Ascending aorta (tissue), 2 donors: ENCODE data around the gene BTK. TPM values are rescaled to one million over a fixed set of nuclear protein-coding genes. Genes with fewer than 3 reads are reported as not detected.

ENCODE experiments used
- DNase-seq, 2 donors: peaks; one replicate each; pipeline ENCODE4 v3.0.0-alpha.2; 2019; ENCODE audit warnings: low spot score in 2 of 2
- H3K27ac ChIP-seq, 2 donors: fragments of 200-600 bp; sonication (generic); one replicate each; pipeline ENCODE4 v1.5.1; 2016 to 2017; ENCODE audit warnings: mild to moderate bottlenecking in 1 of 2
- H3K27me3 ChIP-seq: fragments of 200-600 bp; sonication (generic); one replicate; pipeline ENCODE4 v1.5.1; 2017
- H3K36me3 ChIP-seq, 2 donors: fragments of 200-600 bp; sonication (generic); one replicate each; pipeline ENCODE4 v1.5.1; 2016
- H3K4me1 ChIP-seq, 2 donors: fragments of 200-600 bp; sonication (generic); one replicate each; pipeline ENCODE4 v1.5.1; 2016 to 2017; ENCODE audit warnings: mild to moderate bottlenecking in 1 of 2
- H3K4me3 ChIP-seq, 2 donors: fragments of 200-600 bp; sonication (generic); one replicate each; pipeline ENCODE4 v1.5.1; 2016 to 2017; ENCODE audit warnings: mild to moderate bottlenecking in 1 of 2
- H3K9me3 ChIP-seq, 2 donors: fragments of 200-600 bp; sonication (generic); one replicate each; pipeline ENCODE4 v1.5.1; 2016
- intact Hi-C: fragments of 100-400 bp; cut with DNase I; formaldehyde crosslinking; loops from one replicate; pipeline ENCODE4 v1.15.1; 2023
- total RNA-seq: library from RNA; depleted of rRNA; stranded (reverse); fragments of >200 nt; gene quantifications from one replicate; pipeline ENCODE4 v1.1.0, GENCODE V29; 2016
- TF ChIP-seq, protein P1 (sequence below), 3 experiments: fragments of 200-600 bp in 2 of 3; fragments of 450-650 bp in 1 of 3; sonication (generic) in 2 of 3; IDR thresholded peaks; one replicate each; pipeline ENCODE4 v1.5.1; 2016 to 2019; ENCODE audit warnings: antibody characterized with exemption in 3 of 3, mild to moderate bottlenecking in 1 of 3, moderate library complexity in 1 of 3

BTK gene
- total RNA-seq, 1 donor from 2014 or later = 0.64 TPM

DNA sequence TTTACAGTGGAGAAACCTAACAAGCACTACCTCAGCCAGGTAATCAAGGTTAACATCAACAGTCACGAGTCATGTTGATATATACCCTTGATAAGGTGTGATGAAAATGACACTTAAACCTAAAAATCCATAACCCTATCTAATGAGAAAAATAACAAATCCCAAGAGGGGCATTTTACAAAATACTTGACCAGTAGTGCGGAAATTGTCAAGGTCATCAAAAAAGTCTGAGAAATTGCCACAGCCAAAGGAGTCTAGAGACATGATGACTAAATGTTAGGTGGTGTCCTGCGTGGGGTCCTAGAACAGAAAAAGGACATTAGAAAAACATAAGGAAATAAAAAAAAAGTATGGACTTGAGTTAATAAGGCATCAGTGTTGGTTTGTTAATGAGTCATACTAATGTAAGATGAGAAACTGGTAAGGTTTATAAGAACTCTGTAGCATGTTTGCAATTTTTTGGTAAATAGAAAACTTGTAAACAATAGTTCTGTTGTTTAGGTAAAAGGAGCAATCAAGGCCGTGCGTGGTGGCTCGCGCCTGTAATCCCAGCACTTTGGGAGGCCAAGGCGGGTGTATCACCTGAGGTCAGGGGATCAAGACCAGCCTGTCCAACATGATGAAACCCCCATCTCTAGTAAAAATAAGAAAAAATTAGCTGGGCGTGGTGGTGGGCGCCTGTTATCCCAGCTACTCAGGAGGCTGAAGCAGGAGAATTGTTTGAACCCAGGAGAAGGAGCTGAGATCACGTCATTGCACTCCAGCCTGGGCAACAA lies 7.7 kb upstream of the BTK start:
- no peak overlapping the region for H3K4me3 ChIP-seq
- intact Hi-C loops = loop anchor here (5.0 kb wide), 1 partner anchor 539 kb away; the partner anchor contains the start of gene ZMAT1
- no peak for DNase-seq
- no peaks in the 10 kb centered on the region for H3K4me1 ChIP-seq
- TF ChIP-seq, protein P1, sequence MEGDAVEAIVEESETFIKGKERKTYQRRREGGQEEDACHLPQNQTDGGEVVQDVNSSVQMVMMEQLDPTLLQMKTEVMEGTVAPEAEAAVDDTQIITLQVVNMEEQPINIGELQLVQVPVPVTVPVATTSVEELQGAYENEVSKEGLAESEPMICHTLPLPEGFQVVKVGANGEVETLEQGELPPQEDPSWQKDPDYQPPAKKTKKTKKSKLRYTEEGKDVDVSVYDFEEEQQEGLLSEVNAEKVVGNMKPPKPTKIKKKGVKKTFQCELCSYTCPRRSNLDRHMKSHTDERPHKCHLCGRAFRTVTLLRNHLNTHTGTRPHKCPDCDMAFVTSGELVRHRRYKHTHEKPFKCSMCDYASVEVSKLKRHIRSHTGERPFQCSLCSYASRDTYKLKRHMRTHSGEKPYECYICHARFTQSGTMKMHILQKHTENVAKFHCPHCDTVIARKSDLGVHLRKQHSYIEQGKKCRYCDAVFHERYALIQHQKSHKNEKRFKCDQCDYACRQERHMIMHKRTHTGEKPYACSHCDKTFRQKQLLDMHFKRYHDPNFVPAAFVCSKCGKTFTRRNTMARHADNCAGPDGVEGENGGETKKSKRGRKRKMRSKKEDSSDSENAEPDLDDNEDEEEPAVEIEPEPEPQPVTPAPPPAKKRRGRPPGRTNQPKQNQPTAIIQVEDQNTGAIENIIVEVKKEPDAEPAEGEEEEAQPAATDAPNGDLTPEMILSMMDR (IDR thresholded peaks at IDR 0.05) = no peak
- no peak overlapping the region for H3K27ac ChIP-seq
- H3K9me3 ChIP-seq = no peaks in the 10 kb centered on the region
- H3K27me3 ChIP-seq = no peaks in the 10 kb centered on the region
- H3K36me3 ChIP-seq = peaks cover 0 to 3% of the 10 kb centered on the region in 2 donors

DNA sequence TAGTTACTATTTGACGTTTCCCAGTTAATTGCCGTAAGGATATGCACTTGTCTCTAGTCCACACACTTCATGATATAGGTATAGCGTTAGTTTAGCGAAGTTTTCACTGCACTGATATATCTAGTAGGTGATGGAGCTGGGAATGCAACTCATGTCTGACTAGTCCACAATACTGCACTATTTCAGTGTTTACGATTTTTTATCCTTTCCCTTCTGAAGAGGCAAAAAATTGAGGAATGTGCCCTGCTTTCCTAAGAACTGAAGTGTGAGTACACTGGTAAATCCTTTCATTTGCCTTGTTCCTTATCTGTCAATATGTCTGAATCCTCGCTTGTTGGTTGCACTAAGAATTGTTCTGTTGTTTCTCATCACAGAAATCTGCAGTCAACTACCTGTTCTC lies 5.8 kb upstream of the BTK start:
- peak overlapping the region; percentile 61 to 75 for H3K27ac ChIP-seq
- intact Hi-C loops = loop anchor here (2.0 to 5.0 kb wide), 2 partner anchors 43 to 540 kb away; partner anchors contain the start of genes TIMM8A and ZMAT1
- no peak for DNase-seq
- H3K36me3 ChIP-seq = peaks cover 0 to 3% of the 10 kb centered on the region in 2 donors
- no peaks in the 10 kb centered on the region for H3K4me1 ChIP-seq
- H3K27me3 ChIP-seq = no peaks in the 10 kb centered on the region
- TF ChIP-seq, protein P1 (IDR thresholded peaks at IDR 0.05) = no peak
- no peaks in the 10 kb centered on the region for H3K9me3 ChIP-seq
- peak overlapping the region; percentile 50 to 63 for H3K4me3 ChIP-seq

DNA sequence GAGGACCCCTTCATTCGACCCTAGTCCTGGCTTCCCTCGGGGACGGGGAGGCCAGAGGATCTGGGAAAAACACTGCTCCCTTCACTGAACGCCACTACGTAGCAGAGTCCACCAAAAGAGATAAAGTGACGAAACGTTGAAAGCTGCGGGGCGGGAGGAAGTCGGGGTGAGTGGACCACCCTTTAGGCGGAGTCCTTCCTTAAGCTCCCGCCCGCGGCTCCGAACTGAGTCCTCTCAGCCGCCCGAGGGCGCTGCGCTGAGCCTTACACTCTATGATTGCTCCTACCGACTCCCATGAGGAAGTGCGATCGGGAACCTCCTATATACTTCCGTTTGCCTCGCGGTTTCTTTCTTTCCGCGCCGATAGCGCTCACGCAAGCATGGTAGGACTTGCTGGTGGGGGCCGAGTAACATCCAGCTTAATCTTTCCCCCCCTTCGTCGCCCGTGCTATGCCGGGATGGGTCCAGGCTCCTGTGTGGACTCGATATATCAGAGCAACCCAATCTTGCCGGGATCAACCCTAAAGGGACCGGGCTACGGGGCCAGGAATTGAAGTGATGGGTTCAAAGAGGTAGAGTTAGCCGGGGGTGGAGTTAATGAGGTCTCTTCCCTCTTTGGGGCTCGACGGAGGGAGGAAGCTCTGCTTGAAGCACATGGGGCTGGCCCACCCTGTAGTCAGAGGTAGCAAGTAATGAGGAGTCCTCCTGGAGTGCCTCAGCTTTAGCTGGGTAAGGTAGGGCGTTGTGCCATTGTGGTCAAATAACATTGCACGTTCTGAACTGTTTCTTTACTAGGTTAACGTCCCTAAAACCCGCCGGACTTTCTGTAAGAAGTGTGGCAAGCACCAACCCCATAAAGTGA lies 4.9 kb upstream of the BTK start, which contains the start of gene RPL36A:
Gene RPL36A, plus strand, starts transcription at position 348 of the 862 bp plus-strand sequence. Its CDS starts 33 bp downstream, at position 381.
- DNase-seq = peak; percentile 35 to 90
- Histone ChIP-seq H3K9me3 (no peaks in the 10 kb centered on the region), H3K27ac (peak within 1 kb of the TSS; percentile 61 to 75), H3K27me3 (no peaks in the 10 kb centered on the region), H3K4me1 (no peaks in the 10 kb centered on the region), H3K36me3 (peaks cover 0 to 3% of the 10 kb centered on the region in 2 donors), H3K4me3 (peak within 1 kb of the TSS; percentile 50 to 63)
- intact Hi-C loops = loop anchor here (2.0 to 5.0 kb wide), 2 partner anchors 42 to 541 kb away; partner anchors contain the start of genes TIMM8A and ZMAT1
- TF ChIP-seq, protein P1 (IDR thresholded peaks at IDR 0.05) = peak; percentile 46 to 63 (median 50)

DNA sequence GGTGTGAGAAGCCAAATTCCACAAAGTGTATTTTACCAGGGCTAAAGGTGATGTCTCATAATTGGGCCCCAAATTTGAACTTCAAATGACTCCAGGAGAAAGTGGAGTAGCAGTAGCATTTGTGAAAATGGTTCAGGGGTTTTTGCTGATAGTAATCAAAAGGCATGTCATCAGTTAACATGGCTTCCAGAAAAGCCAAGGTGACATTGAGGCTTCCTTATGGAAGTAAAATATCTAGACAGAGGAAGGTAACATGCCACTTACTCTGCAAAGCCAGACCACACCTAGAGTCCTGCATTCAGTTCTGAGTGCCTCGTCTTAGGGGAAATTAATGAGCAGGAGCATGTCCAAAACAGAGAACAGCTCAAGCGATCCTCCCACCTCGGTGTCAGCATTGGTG lies 2.6 kb upstream of the BTK start:
- no peak for DNase-seq
- H3K4me3 ChIP-seq = no peak overlapping the region
- H3K4me1 ChIP-seq = no peaks in the 10 kb centered on the region
- intact Hi-C loops = no loop called here
- H3K36me3 ChIP-seq = peaks cover 0 to 3% of the 10 kb centered on the region in 2 donors
- no peaks in the 10 kb centered on the region for H3K9me3 ChIP-seq
- no peaks in the 10 kb centered on the region for H3K27me3 ChIP-seq
- TF ChIP-seq, protein P1 (IDR thresholded peaks at IDR 0.05) = no peak
- H3K27ac ChIP-seq = no peak overlapping the region

DNA sequence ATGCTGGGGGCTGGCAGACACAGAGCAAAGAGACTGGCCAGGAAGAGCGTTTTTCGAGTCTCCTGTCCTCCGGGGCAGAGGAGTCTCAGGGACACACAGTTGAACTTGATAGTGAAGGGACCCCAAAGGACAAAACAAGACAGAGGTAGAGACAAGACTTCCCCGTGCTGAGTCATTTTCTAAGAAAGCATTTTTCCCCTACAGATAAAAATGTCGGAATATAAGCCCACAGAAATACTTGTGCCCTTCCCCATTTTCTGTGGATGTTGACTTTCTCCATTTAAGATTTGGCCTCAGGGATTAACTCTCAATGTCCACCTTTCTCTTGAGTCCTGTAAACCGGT lies 523 bp upstream of the BTK start:
- TF ChIP-seq, protein P1 (IDR thresholded peaks at IDR 0.05) = no peak
- H3K27ac ChIP-seq = no peak overlapping the region
- no peaks in the 10 kb centered on the region for H3K36me3 ChIP-seq
- H3K27me3 ChIP-seq = no peaks in the 10 kb centered on the region
- no peaks in the 10 kb centered on the region for H3K4me1 ChIP-seq
- intact Hi-C loops = no loop called here
- no peak overlapping the region for H3K4me3 ChIP-seq
- H3K9me3 ChIP-seq = no peaks in the 10 kb centered on the region
- DNase-seq = no peak
